Neutrophil (primary cell): Measurements from ENCODE around the gene MAN1A1.

Experiments used
- H3K27ac ChIP-seq: fragments of 200-600 bp; sonication (generic); 2 replicates; pipeline ENCODE4 v1.5.1; 2016; ENCODE audit warnings: mild to moderate bottlenecking, moderate library complexity
- H3K27me3 ChIP-seq: fragments of 200-600 bp; sonication (generic); 2 replicates; pipeline ENCODE4 v1.6.0; 2016; ENCODE audit warnings: mild to moderate bottlenecking
- H3K36me3 ChIP-seq: fragments of 200-600 bp; sonication (generic); 2 replicates; pipeline ENCODE4 v1.5.1; 2017
- H3K4me1 ChIP-seq, 2 experiments: fragments of 200-600 bp in 1 of 2; sonication (generic) in 1 of 2; 1 replicate in 1 of 2; 2 replicates in 1 of 2; pipeline versions ENCODE4 v1.5.1 to v1.6.1; 2013 to 2016; ENCODE audit warnings: low read depth in 1 of 2, low read length in 1 of 2, mild to moderate bottlenecking in 1 of 2, moderate library complexity in 1 of 2; ENCODE audit not compliant: control insufficient read depth in 1 of 2, insufficient read depth in 1 of 2
- H3K4me3 ChIP-seq, 2 experiments: fragments of 200-600 bp in 1 of 2; sonication (generic) in 1 of 2; 1 replicate in 1 of 2; 2 replicates in 1 of 2; pipeline ENCODE4 v1.5.1; 2013 to 2016; ENCODE audit warnings: low read depth in 1 of 2, low read length in 1 of 2, mild to moderate bottlenecking in 1 of 2, moderate library complexity in 1 of 2
- H3K9me3 ChIP-seq: fragments of 200-600 bp; sonication (generic); 2 replicates; pipeline ENCODE4 v1.5.1; 2016
- TF ChIP-seq, protein P1 (sequence below): fragments of 200-600 bp; sonication (generic); IDR thresholded peaks from 2 replicates; pipeline ENCODE4 v1.5.1; 2016; ENCODE audit warnings: antibody characterized with exemption

MAN1A1 gene

GRCh38 chr6:119355890-119356289 lies 6.3 kb upstream of the MAN1A1 start:
- H3K36me3 ChIP-seq = no peaks in the 10 kb centered on the region
- no peak overlapping the region for H3K27ac ChIP-seq
- no peaks in the 10 kb centered on the region for H3K27me3 ChIP-seq
- TF ChIP-seq, protein P1, sequence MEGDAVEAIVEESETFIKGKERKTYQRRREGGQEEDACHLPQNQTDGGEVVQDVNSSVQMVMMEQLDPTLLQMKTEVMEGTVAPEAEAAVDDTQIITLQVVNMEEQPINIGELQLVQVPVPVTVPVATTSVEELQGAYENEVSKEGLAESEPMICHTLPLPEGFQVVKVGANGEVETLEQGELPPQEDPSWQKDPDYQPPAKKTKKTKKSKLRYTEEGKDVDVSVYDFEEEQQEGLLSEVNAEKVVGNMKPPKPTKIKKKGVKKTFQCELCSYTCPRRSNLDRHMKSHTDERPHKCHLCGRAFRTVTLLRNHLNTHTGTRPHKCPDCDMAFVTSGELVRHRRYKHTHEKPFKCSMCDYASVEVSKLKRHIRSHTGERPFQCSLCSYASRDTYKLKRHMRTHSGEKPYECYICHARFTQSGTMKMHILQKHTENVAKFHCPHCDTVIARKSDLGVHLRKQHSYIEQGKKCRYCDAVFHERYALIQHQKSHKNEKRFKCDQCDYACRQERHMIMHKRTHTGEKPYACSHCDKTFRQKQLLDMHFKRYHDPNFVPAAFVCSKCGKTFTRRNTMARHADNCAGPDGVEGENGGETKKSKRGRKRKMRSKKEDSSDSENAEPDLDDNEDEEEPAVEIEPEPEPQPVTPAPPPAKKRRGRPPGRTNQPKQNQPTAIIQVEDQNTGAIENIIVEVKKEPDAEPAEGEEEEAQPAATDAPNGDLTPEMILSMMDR = no peak
- no peak overlapping the region for H3K4me3 ChIP-seq
- H3K9me3 ChIP-seq = no peaks in the 10 kb centered on the region
- H3K4me1 ChIP-seq = peaks cover 11 to 22% of the 10 kb centered on the region in 2 experiments

DNA sequence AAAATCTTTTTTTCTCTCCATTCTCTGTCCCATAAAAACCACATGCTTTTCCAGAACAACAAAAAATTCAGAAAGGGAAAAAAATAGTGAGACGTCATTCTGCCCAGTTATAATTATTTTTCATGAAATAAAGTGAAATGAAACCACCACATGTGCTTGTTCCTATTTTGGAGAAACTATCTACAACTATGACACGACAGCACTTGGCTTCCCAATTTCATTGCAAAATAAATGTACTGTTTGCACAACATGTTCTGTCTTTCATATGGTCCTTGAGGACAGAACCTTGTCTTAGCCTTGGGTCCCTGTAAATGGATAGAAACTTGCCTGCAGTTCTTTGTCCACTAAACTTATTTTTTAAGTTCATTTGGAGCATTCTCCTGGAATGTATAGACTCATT lies 5.6 kb upstream of the MAN1A1 start:
- H3K4me1 ChIP-seq = peaks cover 18 to 22% of the 10 kb centered on the region in 2 experiments
- H3K27ac ChIP-seq = no peak overlapping the region
- TF ChIP-seq, protein P1 = no peak
- H3K27me3 ChIP-seq = no peaks in the 10 kb centered on the region
- no peaks in the 10 kb centered on the region for H3K36me3 ChIP-seq
- H3K4me3 ChIP-seq = no peak overlapping the region
- H3K9me3 ChIP-seq = no peaks in the 10 kb centered on the region

DNA sequence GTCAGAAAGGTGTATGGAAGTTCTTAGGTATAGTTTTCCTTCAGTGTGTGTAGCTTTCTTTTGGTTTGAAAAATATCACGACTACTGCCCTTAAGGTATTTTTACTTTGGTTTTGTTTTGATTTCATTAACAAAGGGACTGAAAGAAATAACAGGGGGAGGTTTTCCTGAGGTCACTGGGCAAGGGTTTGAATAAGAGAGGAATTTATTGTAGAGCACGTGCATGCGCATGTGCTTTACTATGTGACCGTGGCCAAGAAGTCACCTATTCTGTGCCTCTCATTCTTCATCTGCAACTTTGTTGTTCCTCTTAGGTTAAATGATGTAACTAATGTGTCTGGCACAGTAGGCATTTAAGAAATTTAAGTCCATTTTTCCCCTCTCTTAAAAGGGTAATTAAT lies 4.1 kb upstream of the MAN1A1 start:
- Histone ChIP-seq H3K4me3 (no peak overlapping the region), H3K27me3 (no peaks in the 10 kb centered on the region), H3K27ac (no peak overlapping the region), H3K9me3 (no peaks in the 10 kb centered on the region), H3K4me1 (peaks cover 19 to 22% of the 10 kb centered on the region in 2 experiments), H3K36me3 (no peaks in the 10 kb centered on the region)
- TF ChIP-seq, protein P1 = no peak

- Histone ChIP-seq H3K4me3 (no peak overlapping the region), H3K36me3 (no peaks in the 10 kb centered on the region), H3K9me3 (no peaks in the 10 kb centered on the region), H3K4me1 (peaks cover 35 to 37% of the 10 kb centered on the region in 2 experiments), H3K27ac (no peak overlapping the region), H3K27me3 (no peaks in the 10 kb centered on the region)
- TF ChIP-seq, protein P1 = no peak
Measured at GRCh38 chr6:119352001-119352400, 2.4 kb upstream of the MAN1A1 start.

DNA sequence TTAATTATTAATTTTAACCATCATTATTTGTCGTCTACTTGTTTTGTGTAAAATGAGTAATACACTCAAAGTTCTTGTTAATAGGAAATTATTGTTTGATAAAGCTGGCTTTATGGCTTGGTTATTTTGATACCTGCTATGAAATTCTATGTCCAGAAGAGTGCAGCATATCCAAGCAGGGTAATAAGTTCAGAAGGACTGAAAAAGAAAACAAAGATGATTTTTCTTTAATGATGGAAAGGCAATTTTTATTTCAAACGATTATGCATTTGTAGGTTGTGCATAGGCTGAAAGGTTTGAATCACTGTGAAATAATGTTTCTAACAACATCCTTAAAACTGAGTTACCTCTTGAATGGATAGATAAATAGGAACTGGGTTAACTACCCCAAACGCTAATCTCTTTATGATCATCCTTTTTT lies 1.4 kb upstream of the MAN1A1 start:
- Histone ChIP-seq H3K27ac (peak overlapping the region; percentile 77), H3K36me3 (no peaks in the 10 kb centered on the region), H3K9me3 (no peaks in the 10 kb centered on the region), H3K4me1 (peaks cover 44 to 45% of the 10 kb centered on the region in 2 experiments), H3K27me3 (no peaks in the 10 kb centered on the region), H3K4me3 (peak overlapping the region in 1 of 2 experiments; percentile 89)
- TF ChIP-seq, protein P1 = no peak
